ENCODE data around the gene FBL.

The FBL gene

GRCh38 chr19:39796000-39796498, 50.1 kb downstream of the FBL start:
- Histone ChIP-seq H3K79me2 (ENCODE audit: insufficient read depth, low read length) (no peaks in the 10 kb centered on the region), H3F3A (ENCODE audit: insufficient read depth) (no peaks in the 10 kb centered on the region), H2AFZ (ENCODE audit: low read depth, low read length, severe bottlenecking) (no peak overlapping the region), H4K20me1 (ENCODE audit: low read depth, low read length) (no peaks in the 10 kb centered on the region), H3K27ac (ENCODE audit: low read depth, low read length) (no peak overlapping the region), H3K36me3 (ENCODE audit: low read length) (no peaks in the 10 kb centered on the region), H3K4me3 (ENCODE audit: insufficient read depth, low read length, poor library complexity, severe bottlenecking) (no peak overlapping the region), H3K9me3 (ENCODE audit: insufficient read depth, low read length) (no peaks in the 10 kb centered on the region), H3K9ac (ENCODE audit: low read length) (no peak overlapping the region), H3K27me3 (ENCODE audit: low read length) (no peaks in the 10 kb centered on the region), H3K4me2 (ENCODE audit: low read depth, low read length, poor library complexity, severe bottlenecking) (no peak overlapping the region), H3K9me2 (replicated peaks; ENCODE audit: insufficient read depth, low read length) (no peaks in the 10 kb centered on the region)
- TF ChIP-seq CTCF (IDR thresholded peaks at IDR 0.05; ENCODE audit: insufficient read depth, low read length, poor library complexity, severe bottlenecking) (no peak), EZH2phosphoT487 (conservative IDR thresholded peaks at IDR 0.05; ENCODE audit: low read length) (no peak)

GRCh38 chr19:39795001-39795400, 51.2 kb downstream of the FBL start:
- Histone ChIP-seq H3K27ac (ENCODE audit: low read depth, low read length) (no peak overlapping the region), H3K9ac (ENCODE audit: low read length) (no peak overlapping the region), H3K9me3 (ENCODE audit: insufficient read depth, low read length) (no peaks in the 10 kb centered on the region), H4K20me1 (ENCODE audit: low read depth, low read length) (no peaks in the 10 kb centered on the region), H2AFZ (ENCODE audit: low read depth, low read length, severe bottlenecking) (no peak overlapping the region), H3K79me2 (ENCODE audit: insufficient read depth, low read length) (no peaks in the 10 kb centered on the region), H3F3A (ENCODE audit: insufficient read depth) (no peaks in the 10 kb centered on the region), H3K4me3 (ENCODE audit: insufficient read depth, low read length, poor library complexity, severe bottlenecking) (no peak overlapping the region), H3K4me2 (ENCODE audit: low read depth, low read length, poor library complexity, severe bottlenecking) (no peak overlapping the region), H3K27me3 (ENCODE audit: low read length) (no peaks in the 10 kb centered on the region), H3K9me2 (replicated peaks; ENCODE audit: insufficient read depth, low read length) (no peaks in the 10 kb centered on the region), H3K36me3 (ENCODE audit: low read length) (no peaks in the 10 kb centered on the region)
- TF ChIP-seq EZH2phosphoT487 (conservative IDR thresholded peaks at IDR 0.05; ENCODE audit: low read length) (no peak), CTCF (IDR thresholded peaks at IDR 0.05; ENCODE audit: insufficient read depth, low read length, poor library complexity, severe bottlenecking) (no peak)

- peak overlapping the region; percentile 70 for H3K4me2 ChIP-seq (ENCODE audit: low read depth, low read length, poor library complexity, severe bottlenecking)
- no peaks in the 10 kb centered on the region for H3K79me2 ChIP-seq (ENCODE audit: insufficient read depth, low read length)
- no peaks in the 10 kb centered on the region for H3K36me3 ChIP-seq (ENCODE audit: low read length)
- H3K9ac ChIP-seq (ENCODE audit: low read length): peak overlapping the region; percentile 44
- no peaks in the 10 kb centered on the region for H4K20me1 ChIP-seq (ENCODE audit: low read depth, low read length)
- no peaks in the 10 kb centered on the region for H3K27me3 ChIP-seq (ENCODE audit: low read length)
- H3F3A ChIP-seq (ENCODE audit: insufficient read depth): no peaks in the 10 kb centered on the region
- peak overlapping the region; percentile 54 for H3K4me3 ChIP-seq (ENCODE audit: insufficient read depth, low read length, poor library complexity, severe bottlenecking)
- TF ChIP-seq EZH2phosphoT487 (conservative IDR thresholded peaks at IDR 0.05; ENCODE audit: low read length): no peak
- peak; percentile 85 for TF ChIP-seq CTCF (IDR thresholded peaks at IDR 0.05; ENCODE audit: insufficient read depth, low read length, poor library complexity, severe bottlenecking)
- no peak overlapping the region for H3K27ac ChIP-seq (ENCODE audit: low read depth, low read length)
- peak overlapping the region; percentile 85 for H2AFZ ChIP-seq (ENCODE audit: low read depth, low read length, severe bottlenecking)
- no peaks in the 10 kb centered on the region for H3K9me3 ChIP-seq (ENCODE audit: insufficient read depth, low read length)
- H3K9me2 ChIP-seq (replicated peaks; ENCODE audit: insufficient read depth, low read length): no peaks in the 10 kb centered on the region
Measured at GRCh38 chr19:39792999-39793546, 53.1 kb downstream of the FBL start.

Measured in SU-DHL-6 (cell line).